ENCODE measurements around the gene PPM1A.

PPM1A gene

DNA sequence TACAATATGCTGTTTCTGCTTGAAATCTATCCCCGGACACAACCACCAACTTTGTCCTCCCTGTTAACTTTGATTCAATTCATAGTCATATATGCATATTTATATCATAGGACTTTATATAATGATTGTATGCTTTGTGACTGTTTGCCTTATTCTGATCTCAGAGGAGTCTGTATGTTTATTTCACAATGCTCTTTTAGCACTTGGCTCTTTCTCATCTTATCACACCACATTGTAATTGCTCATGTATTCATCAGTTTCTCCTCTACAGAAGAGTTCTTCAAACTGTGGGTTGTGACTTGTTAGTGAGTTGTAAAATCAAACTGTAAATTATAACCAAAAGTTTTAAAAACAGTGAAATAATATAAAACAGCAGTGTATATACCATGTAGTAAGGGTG, 21.7 kb upstream of the PPM1A start:
- DNase-seq, result no peak

DNA sequence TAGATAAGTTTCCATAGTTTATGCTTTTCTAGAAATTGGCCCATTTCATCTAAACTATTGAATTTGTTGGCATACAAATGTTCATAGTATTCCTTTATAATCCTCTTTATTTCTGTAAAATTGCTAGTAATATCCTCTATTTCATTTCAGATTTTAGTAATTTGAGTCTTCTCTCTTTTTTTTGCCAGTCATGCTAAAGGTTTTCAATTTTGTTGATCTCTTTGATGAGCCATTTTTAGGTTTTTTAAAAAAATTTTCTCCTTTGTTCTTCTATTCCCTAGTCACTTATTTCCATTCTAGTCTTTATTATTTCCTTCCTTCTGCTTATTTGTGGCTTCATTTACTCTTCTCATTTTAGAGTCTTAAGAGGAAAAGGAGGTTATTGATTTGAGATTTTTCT, 19.4 kb upstream of the PPM1A start:
- no peak for DNase-seq

DNA sequence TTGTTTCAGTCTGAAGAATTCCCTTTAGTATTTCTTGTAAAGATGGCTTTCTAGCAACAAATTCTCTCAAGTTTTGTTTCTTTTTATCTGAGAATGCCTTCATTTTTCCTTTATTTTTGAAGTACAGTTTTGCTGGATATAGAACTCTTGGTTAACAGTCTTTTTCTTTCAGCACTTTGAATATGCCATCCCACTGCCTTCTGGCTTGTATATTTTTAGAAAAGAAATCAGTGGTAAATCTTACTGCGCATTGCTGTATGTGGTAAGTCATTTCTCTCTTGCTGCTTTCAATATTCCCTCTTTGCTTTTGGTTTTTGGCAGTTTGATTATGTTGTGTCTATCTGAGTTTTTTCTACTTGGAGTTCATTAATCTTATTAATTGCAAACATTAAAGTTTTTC, 16.8 kb upstream of the PPM1A start:
- no peak for DNase-seq

DNA sequence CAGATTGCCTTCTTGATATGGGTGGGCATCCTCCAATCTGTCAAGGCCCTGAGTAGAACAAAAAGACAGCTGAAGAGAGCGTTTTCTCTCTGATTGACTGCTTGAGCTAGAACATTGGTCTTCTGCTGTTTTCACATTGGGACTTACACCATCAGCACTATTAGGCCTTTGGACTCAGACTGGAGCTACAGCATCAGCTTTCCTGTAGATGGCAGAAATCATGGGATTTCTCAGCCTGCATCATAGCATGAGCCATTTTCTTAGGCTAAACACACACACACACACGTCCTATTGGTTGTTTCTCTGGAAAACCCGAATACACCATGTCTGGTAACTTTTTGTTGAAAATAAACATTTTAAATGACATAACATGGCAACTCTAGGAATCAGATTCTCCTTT, 15.8 kb upstream of the PPM1A start:
- DNase-seq, result no peak

DNA sequence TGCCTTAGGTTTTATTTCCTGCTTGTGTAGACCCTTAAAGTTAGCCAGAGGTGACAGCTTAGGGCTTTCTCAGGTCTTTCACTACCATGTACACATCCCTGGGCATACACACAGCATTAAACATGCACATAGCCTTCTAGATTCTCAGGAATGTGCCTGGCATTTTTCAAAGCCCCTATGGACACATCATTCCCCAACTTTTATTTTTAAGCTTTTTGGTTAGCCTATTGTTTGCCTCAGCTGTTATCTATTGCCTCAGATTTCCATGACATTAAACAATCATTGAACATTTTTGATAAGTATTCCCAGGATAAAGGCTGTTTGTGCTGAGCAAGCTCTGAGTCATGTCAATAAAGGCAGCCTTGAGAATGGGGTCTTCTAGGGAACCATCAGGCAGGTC, 15.1 kb upstream of the PPM1A start:
- no peak for DNase-seq

DNA sequence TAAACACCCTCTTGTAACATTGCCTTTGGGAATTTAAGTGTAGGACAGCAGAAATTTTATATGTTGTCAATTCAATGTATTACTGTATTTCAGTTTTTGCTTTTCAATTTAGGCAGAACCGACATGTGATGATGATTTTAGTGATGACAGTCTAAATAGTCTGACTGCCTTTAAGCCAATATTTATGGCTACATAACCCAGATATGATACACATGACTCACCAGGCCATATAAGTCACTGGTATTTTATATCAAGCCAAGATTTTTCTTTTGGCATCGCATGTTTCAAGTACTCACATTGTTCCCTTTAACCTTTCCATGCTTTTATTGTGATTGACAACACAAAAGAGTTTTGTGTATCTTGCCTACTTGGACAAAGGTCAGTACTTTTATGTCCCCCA, 13.6 kb upstream of the PPM1A start:
- DNase-seq, result no peak

DNA sequence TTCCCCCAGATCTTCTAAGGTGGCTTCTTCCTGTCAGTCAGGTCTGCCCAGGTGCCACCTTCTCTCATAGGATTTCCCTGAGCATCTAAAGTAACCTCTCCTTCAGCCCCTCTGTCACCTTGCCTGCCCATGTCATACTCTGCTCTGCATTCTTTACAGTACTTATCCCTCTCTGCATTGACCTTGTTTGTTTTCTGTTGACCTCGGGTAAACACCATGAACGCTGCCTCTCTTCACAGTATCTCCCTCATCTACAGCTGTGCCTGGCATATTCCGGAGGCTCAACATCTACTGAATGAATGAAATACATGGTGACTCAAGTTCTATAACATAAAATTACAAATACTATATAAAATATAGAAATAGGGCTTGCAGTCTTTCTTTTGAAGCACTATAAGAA, 10.1 kb upstream of the PPM1A start:
- DNase-seq, result no peak

DNA sequence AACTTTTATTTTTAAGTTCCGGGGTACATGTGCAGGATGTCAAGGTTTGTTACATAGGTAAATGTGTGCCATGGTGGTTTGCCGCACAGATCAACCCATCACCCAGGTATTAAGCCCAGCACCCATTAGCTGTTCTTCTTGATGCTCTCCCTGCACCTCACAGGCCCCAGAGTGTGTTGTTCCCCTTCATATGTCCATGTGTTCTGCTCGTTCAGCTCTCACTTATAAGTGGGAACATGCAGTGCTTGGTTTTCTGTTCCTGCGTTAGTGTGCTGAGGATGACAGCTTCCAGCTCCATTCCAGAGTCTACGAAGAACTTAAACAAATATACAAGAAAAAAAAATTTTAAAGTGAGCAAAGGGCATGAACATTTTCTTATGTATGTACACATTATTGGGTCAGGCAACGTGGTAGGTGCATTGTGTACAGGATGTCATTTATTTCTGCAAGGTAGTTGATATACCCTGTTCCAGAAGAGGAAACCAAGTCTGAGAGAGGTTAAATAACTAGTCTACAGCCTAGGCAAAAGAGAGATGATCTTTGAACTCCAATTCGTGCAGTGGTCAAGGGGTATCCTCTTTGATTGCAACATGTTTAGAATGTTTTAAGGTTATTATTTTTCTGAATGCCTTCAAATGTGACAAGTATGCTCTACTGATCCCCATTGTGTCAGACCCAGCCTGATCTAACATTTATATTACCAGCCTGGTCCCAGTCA, 8.7 kb upstream of the PPM1A start:
- no peak for DNase-seq

DNA sequence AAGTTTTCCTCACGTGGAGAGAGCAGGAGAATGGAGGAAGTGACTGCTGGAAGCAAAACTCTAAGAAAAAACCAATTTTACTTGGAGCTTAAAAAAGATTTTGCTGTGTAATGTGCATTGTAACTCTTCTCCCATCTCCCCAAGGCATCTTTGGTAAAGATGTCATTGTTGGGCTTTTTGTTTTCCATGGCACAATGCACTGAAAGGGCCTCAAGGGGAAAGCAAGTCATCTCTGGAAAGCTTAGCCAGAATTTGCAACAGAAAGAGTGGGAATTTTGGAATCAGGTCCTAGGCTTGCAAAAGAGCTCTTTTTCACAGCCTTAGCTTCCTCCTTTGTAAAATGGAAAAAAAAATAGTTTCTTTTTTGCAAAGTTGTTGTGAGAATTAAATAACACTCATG, 7.9 kb upstream of the PPM1A start:
- no peak for DNase-seq

DNA sequence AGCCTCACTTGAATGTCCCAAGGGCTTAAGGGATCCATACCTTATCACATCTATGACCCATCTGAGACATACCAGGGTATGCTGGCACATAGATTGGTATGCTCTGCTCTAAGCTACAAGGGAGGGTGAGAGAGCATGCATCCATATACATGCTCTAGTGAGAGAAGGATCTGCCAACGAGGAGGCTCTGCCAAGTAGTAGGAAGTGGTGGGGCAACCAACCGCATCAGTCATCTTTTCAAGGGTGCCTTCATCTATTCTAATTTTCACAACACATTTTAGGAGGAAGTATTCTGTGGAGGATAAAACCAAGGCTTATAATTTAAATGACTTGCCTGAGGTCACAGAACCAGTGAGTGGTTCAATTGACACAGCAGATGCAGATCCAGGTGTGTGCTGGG, 6.6 kb upstream of the PPM1A start:
- DNase-seq, result no peak

DNA sequence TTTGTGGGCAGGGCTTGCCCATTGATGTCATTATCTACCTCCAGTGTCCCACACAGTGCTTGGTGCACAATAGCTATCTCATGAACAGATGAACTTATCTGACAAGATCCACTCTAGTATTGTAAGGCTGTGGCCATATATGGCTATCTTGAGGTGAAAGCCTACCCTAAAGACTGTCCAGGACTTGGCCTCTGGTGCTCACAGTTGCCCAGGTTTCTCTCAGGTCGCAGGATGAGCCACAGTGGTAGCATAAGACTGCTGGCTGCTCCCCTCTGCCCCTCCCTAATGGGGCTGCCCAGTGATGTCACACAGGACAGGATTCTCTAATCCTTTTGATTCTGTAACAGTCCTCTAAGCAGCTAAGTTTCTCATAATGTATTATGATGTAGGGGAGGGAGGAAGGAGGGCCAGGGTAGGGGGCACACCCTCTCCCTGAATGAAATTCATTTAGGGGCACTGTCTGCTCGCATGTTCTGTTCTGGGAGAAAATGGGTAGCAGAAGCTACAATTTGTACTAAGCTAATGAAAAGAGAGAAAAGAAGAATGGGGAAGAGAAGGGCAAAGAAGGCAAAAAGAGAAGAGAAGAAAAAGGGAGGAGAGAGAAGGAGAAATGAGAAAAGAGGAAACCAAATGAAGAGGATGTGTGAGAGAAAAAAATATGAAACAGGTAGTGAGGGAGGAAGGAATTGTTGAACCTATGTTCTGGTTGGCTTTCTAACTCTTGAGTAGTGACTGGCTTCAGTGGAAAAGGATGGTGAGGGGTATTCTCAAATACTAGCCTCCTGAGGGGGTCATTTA, 3.4 kb upstream of the PPM1A start:
- DNase-seq, result peak in 1 of 2 donors; percentile 5

DNA sequence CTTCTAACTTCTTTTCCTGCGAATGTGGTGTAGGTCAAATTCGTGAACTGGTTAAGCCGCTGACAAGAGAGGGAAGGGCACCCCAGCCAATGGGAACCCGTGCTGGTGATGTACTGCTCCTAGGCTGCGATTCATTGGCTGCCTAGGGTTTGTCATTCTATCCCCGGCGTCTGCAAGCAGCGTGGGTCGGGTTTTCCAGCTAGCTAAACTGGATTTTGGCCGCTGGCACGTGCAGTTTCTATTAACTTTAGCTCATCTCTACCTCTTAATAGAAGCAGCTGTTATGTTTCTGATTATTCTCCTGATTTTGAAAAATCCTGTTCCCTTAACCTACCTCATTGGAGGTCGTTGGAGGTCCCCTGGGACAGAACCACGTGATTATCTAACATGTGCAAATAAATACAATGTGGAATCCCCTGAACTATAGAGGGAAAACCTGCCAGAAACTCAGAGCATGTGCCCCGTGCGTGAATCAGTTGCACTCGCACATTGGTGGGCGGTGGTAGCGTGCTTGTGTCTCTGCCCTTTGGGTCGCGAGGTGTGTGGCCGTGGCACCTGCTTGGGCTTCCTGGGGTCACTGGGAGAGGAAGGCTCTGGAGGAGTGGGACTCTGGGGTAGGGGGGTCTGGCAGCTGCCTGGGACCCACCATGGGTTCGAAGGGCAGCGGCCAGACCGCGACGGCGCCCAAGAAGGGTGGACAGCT, 876 bp upstream of the PPM1A start:
- DNase-seq, result peak; percentile 82 to 84

DNA sequence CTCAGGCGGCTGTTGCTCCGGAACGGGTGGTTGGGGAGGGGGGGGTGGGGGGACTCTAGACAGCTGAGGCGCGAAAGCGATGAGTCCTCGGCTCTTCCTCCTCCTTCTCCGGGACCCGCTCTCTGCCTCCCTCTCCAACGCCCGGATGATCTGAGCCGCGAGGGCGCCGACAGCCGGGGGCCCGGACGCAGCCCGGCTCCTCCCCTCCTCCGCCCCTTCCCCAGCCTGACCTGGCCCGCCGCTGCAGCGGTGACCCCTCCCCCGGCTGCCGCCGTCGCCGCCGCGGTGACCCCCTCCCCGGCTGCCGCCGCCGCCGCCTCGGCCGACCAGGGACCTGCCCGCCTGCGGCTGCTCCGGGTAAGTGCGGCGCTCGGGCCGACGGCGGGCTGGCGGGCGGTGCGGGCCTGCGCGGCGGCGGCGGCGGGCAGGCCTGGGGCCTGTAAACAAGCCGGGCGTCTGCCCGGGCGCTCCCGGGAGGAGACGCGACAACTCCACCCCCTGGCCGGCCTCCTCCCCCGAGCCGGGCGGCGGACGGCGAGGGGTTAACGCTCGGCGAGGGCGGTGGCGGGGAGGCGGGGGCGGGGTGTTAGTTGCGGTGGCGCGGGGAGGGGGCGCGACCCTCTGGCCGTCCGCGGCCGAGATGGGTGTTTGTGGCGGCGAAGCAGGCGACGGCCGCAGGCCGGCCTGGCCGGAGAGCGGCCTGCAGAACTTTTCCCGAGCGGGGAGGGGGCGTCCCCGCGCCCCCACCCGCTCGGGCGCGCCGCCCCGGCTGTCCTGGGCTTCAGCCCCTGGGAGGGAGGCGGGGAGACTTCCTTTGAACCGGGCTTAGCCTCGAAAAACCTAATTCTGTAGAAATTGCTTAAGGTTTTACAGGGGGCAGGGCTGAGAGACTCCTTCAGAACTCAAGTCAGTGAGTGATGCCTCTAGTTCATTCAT, 568 bp downstream of the PPM1A start:
- peak; percentile 65 to 70 for DNase-seq

DNA sequence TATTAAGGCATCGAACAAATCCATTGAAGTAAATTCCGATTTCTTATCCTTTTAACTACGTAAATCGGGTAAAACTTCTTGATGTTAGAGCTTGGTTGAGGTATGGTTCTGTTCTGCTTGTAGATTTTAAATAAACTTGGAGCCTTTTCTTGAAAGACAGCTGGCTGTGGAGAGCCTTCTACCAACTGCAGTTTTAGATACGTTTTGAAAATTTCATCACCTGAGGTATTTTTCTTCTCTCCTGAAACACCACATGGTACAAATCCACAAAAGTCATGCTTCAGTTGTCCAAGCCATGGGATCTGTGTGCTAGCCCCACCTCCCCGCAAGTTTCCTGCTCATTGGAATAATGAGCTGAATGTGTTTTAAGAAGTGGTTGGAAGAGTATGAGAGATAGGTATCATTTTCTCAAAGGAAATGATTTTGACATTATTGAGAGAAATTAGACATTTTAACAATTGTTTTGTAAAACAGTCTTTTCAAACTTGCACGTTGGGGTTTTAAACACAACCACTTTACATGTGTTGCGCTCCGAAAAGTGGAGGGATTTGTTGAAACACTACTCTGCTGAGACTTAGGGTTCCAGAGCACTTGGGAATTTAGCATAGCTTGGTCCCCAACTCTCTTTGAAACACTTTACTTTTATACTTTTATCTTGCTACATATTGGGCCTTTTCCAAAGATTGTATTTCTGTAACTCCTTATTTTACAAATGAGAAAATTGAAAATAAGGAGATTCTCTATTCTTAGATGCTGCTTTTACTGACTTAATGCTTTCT, 1.4 kb downstream of the PPM1A start:
- DNase-seq, result no peak

DNA sequence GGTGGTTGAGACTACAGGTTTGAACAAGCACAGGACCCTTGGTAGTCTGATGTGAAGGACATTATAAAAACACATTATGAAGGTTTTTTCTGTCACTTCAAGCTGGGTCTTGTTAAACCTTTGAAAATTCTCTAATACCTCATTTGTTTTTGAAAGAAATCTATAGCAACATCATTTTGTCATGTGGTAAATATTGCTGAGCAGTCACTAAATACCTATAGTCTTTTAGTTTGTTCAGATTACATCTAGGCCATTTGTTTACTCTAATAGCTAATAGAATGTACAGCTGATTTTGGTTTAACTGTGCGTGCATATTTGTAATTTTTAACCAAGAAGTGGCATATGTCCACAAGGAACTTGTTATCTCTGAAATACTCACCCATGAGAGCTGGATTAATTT, 2.9 kb downstream of the PPM1A start:
- DNase-seq, result no peak

DNA sequence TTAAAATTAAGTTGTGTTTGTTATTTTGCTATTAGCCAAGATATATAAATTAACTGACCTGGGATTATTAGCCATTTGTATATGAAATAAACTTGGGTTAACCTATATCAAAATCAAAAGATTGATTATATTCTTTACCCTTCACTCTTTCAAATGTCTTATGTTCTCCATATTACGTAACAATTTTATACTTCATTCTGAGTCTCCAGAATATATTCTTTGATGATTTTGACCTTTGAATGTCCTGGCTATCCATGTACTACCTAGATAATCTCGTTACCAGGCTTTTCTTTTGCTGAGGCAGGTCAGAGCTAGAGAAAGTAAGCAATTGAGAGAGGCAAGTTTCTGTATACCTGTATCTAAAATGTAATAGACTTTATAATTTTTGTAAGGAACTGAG, 3.6 kb downstream of the PPM1A start:
- DNase-seq, result no peak

DNA sequence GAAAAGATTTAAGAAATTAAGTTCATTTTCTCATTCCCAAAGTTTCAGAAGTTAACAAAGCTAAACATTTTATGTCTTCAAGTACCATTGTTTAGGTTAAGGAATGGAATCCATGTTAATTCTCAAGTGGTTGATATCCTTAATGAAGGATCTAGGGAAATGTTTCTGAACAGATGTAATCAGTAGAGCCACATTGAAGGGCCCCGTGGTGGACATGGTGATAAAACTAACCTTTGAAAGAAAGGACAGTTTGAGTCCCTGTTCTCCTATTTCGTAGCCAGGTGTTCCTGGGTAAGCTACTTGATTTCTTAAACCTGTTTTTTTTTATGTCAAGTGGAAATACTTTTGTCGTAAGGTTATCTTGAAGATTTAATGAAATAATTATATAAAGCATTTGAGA, 4.6 kb downstream of the PPM1A start:
- no peak for DNase-seq

DNA sequence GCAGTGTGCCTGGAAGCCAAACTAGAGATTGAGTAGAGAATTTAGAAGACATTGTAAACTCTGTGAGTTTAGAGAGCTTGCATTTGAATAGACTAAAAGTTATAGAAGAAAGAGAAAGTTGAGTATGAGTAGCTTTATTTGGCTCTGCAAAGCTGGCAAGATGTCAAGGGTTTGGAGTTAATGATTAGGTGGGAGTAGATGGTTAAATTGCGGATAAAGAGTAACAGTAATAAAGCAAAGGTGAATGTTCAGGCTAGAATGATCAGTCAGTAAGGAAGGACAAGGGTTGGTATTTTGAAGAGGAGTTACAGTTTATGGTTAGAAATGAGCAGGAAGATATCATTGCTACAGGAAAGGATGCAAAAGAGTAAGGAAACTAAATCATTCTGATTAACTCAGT, 5.2 kb downstream of the PPM1A start:
- no peak for DNase-seq

DNA sequence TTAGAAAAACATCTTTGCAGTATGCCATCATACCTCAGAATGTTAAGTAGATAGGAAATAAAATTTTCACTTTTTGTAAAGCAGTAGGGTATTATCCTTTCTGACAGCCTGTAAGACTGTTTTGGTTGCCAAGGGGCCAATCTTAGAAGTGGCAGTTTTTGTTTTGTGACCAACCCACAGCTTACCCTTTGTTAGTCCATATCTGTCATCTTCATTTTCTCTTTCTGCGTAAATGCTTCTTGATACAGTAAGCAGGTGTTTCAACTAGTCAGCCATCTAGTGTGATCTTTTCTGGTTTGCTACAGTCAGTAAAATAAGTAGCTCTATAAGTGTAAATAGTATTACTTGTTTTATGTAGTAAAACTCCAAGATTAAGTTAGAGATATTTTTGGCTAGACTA, 8.8 kb downstream of the PPM1A start:
- no peak for DNase-seq

DNA sequence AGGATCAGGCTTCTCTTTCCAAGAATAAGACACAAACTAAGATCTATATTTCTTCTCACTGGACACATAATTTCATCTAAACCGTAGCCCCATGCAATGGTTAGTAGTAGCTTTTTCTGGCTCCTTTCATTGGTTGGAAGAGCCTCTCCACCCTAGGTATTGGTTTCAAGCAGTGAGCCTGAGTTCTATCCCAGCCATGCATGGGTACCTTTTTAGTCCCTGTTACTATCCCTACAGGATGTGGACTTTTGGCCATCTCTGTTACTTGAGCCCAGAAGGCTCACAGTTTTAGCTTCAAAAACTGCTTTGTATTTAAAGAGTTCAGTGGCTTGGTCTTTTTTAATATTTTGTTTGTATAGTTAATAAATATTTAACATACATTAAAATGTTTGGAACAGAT, 16.1 kb downstream of the PPM1A start:
- DNase-seq, result no peak

DNA sequence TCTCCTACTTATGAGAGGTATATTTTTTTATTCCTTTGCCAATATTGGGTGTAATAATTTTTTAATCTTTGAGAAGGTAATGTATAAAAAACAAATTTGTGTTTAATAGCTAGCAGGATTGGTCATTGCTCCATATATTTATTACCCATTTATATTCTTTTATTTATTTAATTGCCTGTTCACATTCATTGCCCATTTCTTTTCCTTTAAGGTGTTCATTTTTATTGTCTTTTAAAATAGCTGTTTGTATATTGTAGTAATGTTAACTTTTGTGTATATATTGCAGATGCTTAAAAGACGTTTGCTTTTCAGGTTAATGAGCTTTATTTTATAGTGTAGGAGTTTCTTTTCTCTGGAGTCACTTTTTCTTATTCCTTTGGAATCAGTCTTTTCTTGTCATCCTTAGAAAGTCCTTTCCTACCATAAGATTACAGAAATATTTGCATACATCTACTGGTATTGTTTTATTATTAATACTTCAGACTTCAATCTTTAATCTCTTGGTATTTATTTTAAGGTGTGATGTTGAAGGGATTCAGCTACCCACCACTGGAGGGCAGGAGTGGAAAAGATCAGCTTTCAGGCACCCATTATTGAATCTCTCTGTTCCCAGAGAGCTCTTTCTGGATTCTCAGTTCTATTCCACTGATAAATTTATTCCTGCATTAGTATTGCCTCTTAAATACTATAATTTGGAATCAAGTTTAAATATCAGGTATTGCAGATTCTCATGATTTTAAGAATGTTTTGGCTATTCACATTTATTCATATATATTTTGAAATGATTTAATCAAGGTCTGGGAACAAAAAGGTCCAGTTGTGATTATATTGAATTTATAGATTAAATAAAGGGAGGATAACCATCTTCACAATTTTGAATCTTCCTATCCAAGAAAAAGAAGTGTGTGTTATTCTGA, 17.3 kb downstream of the PPM1A start:
- peak in 1 of 2 donors; percentile 8 for DNase-seq
